Upper lobe of left lung (tissue), 6 donors: ENCODE results near the gene ZBTB24. TPM values are rescaled to one million over a fixed set of nuclear protein-coding genes. Genes with fewer than 3 reads are reported as not detected.

ENCODE experiments used
- ATAC-seq, 2 donors: fragments of 200-7000 bp; cut with Tn5 transposase; one replicate each; pipeline ENCODE4 v1.9.1; 2022; ENCODE audit warnings: mild to moderate bottlenecking in 2 of 2, moderate library complexity in 2 of 2; ENCODE audit not compliant: low FRiP score in 2 of 2
- DNase-seq, 2 donors: peaks; one replicate each; pipeline ENCODE4 v3.0.0-alpha.2; 2019 to 2020
- H3K27ac ChIP-seq, 4 donors: fragments of 200-600 bp; sonication (generic); one replicate each; pipeline ENCODE4 v1.5.1; 2016 to 2019
- H3K27me3 ChIP-seq, 4 donors: fragments of 200-600 bp; sonication (generic); one replicate each; pipeline ENCODE4 v1.5.1; 2017 to 2019
- H3K36me3 ChIP-seq, 4 donors: fragments of 200-600 bp; sonication (generic); one replicate each; pipeline ENCODE4 v1.5.1; 2016 to 2019
- H3K4me1 ChIP-seq, 4 donors: fragments of 200-600 bp; sonication (generic); one replicate each; pipeline ENCODE4 v1.5.1; 2018 to 2019
- H3K4me3 ChIP-seq, 4 donors: fragments of 200-600 bp; sonication (generic); one replicate each; pipeline ENCODE4 v1.5.1; 2017 to 2019; ENCODE audit warnings: mild to moderate bottlenecking in 2 of 4, moderate library complexity in 1 of 4
- H3K9me3 ChIP-seq, 4 donors: fragments of 200-600 bp; sonication (generic); one replicate each; pipeline ENCODE4 v1.5.1; 2018 to 2019
- EP300 ChIP-seq, 4 donors: sonication (generic); formaldehyde crosslinking; IDR thresholded peaks; one replicate each; pipeline ENCODE4 v1.5.1; 2017; ENCODE audit warnings: antibody characterized with exemption in 4 of 4, control low read depth in 2 of 4
- POLR2A ChIP-seq, 4 donors: fragments of 450-650 bp; IDR thresholded peaks; one replicate each; pipeline ENCODE4 v1.5.1; 2016 to 2017; ENCODE audit warnings: antibody characterized with exemption in 4 of 4, mild to moderate bottlenecking in 2 of 4
- POLR2AphosphoS5 ChIP-seq, 2 donors: sonication (generic); formaldehyde crosslinking; IDR thresholded peaks; one replicate each; pipeline ENCODE4 v1.5.1; 2017; ENCODE audit warnings: antibody characterized with exemption in 2 of 2
- WGBS, 2 donors: methylation state at CpG; one replicate each; pipeline ENCODE4 v1.1.5; 2017 to 2018; 5-methylcytosine and 5-hydroxymethylcytosine counted together
- total RNA-seq, 6 donors: library from RNA; depleted of rRNA in 4 of 6; stranded (reverse); fragments of >200 nt in 4 of 6; gene quantifications; one replicate each; pipeline versions ENCODE4 v1.1.0 to v1.2.1, GENCODE V29; 2016 to 2021
- TF ChIP-seq, protein P1 (sequence below), 6 experiments: fragments of 450-650 bp in 4 of 6; fragments of 200-600 bp in 2 of 6; sonication (generic) in 2 of 6; IDR thresholded peaks; one replicate each; pipeline ENCODE4 v1.5.1; 2016 to 2019; ENCODE audit warnings: antibody characterized with exemption in 6 of 6
- donor health status: DM: no; HTN: no; CAD: no; lungs with moderate emphysema.
- donor health status: DM: no; HTN: yes; CAD: no; lungs with severe emphysema.

The ZBTB24 gene
- total RNA-seq, 6 donors from 2014 or later, result 5.1 to 14.9 (median 9.7) TPM

DNA sequence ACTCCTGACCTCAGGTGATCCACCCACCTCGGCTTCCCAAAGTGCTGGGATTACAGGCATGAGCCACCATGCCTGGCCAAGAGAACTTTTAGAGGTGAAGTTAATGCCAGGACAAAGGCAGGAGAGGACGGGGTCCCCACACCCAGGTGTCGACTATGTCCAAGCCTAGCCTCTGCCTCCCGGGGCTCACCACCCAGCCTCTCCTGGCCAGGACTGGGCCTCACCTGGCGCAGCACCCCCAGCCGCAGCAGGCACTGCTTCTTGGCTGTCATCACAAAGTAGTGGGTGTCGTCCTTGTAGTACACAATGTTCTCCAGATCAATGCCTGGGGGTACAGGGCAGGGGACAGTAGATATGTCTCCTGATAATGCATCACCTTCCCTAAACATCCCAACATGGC is 31.6 kb downstream of the ZBTB24 start:
- peak in 1 of 2 donors; percentile 62 for DNase-seq
- H3K4me1 ChIP-seq, result peaks cover 13 to 32% (median 22%) of the 10 kb centered on the region in 4 donors
- no peak overlapping the region for H3K27ac ChIP-seq
- no peaks in the 10 kb centered on the region for H3K27me3 ChIP-seq
- WGBS, 2 donors, result 80 to 94% methylated on average over 1 to 7 of the region's 7 CpGs
- TF ChIP-seq, protein P1, sequence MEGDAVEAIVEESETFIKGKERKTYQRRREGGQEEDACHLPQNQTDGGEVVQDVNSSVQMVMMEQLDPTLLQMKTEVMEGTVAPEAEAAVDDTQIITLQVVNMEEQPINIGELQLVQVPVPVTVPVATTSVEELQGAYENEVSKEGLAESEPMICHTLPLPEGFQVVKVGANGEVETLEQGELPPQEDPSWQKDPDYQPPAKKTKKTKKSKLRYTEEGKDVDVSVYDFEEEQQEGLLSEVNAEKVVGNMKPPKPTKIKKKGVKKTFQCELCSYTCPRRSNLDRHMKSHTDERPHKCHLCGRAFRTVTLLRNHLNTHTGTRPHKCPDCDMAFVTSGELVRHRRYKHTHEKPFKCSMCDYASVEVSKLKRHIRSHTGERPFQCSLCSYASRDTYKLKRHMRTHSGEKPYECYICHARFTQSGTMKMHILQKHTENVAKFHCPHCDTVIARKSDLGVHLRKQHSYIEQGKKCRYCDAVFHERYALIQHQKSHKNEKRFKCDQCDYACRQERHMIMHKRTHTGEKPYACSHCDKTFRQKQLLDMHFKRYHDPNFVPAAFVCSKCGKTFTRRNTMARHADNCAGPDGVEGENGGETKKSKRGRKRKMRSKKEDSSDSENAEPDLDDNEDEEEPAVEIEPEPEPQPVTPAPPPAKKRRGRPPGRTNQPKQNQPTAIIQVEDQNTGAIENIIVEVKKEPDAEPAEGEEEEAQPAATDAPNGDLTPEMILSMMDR (IDR thresholded peaks at IDR 0.05), result no peak
- TF ChIP-seq POLR2AphosphoS5 (IDR thresholded peaks at IDR 0.05), result no peak
- no peak for TF ChIP-seq EP300 (IDR thresholded peaks at IDR 0.05)
- no peak for TF ChIP-seq POLR2A (IDR thresholded peaks at IDR 0.05)
- H3K4me3 ChIP-seq, result no peak overlapping the region
- H3K9me3 ChIP-seq, result no peaks in the 10 kb centered on the region
- no peak for ATAC-seq
- peaks cover 2 to 24% (median 12%) of the 10 kb centered on the region in 4 donors for H3K36me3 ChIP-seq

GRCh38 chr6:109450801-109451200 is 32.2 kb downstream of the ZBTB24 start:
- no peak for DNase-seq
- H3K9me3 ChIP-seq, result no peaks in the 10 kb centered on the region
- H3K4me3 ChIP-seq, result no peak overlapping the region
- H3K27me3 ChIP-seq, result no peaks in the 10 kb centered on the region
- whole genome bisulfite sequencing, 2 donors, result 71 to 79% methylated on average over 3 of the region's 3 CpGs
- ATAC-seq, result no peak
- H3K27ac ChIP-seq, result no peak overlapping the region
- TF ChIP-seq, protein P1 (IDR thresholded peaks at IDR 0.05), result no peak
- TF ChIP-seq POLR2AphosphoS5 (IDR thresholded peaks at IDR 0.05), result no peak
- no peak for TF ChIP-seq EP300 (IDR thresholded peaks at IDR 0.05)
- TF ChIP-seq POLR2A (IDR thresholded peaks at IDR 0.05), result no peak
- H3K36me3 ChIP-seq, result peaks cover 5 to 30% (median 16%) of the 10 kb centered on the region in 4 donors
- H3K4me1 ChIP-seq, result peaks cover 9 to 26% (median 18%) of the 10 kb centered on the region in 4 donors

- H3K36me3 ChIP-seq, result peaks cover 8 to 38% (median 23%) of the 10 kb centered on the region in 4 donors
- TF ChIP-seq POLR2AphosphoS5 (IDR thresholded peaks at IDR 0.05) (no peak), POLR2A (IDR thresholded peaks at IDR 0.05) (no peak), EP300 (IDR thresholded peaks at IDR 0.05) (no peak)
- TF ChIP-seq, protein P1 (IDR thresholded peaks at IDR 0.05), result no peak
- peak in 1 of 2 donors; percentile 59 for DNase-seq
- no peak for ATAC-seq
- H3K4me1 ChIP-seq, result peaks cover 9 to 24% (median 17%) of the 10 kb centered on the region in 4 donors
- no peak overlapping the region for H3K27ac ChIP-seq
- no peak overlapping the region for H3K4me3 ChIP-seq
- H3K27me3 ChIP-seq, result no peaks in the 10 kb centered on the region
- 69 to 82% methylated on average over 10 to 15 of the region's 16 CpGs for WGBS, 2 donors
- no peaks in the 10 kb centered on the region for H3K9me3 ChIP-seq
These were observed 33.0 kb downstream of the ZBTB24 start for GRCh38 chr6:109449795-109450673.

DNA sequence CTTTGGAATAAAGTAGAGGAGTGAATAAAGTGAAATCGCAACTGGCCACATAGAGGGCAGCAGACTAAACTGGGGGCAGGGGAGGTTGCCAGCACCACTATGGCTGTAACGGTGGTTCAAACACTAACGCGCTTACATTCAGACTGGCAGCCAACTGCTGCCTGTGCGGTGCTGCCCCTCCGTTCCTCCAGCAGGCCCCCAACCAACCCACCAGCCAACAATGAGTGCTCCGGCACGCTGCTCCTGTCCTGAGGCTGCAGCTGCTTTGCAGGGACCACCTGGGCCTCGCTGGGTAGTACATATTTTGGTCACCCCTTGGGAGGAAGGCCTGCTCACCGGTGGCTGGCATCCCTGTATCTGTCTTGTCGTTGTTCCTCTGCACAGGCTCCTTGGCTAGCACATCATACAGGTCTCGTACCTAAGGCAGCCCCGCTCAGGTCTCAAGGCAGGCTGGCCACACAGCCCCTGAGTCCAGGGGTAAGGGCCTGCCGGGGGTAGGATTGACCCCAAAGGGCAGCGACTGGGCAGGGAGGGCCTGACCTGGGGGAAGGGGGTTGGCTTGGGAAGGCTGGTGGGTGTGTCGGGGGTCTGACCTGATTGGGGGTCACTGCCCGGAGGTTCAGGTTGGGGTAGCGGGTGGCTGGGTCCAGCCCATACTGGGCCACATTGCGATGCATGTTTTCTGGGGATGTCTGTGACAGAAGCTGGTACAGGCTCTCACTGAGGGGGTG is 33.8 kb downstream of the ZBTB24 start:
- Histone ChIP-seq H3K27ac (no peak overlapping the region), H3K27me3 (no peaks in the 10 kb centered on the region), H3K4me3 (no peak overlapping the region), H3K9me3 (no peaks in the 10 kb centered on the region), H3K36me3 (peaks cover 8 to 46% (median 31%) of the 10 kb centered on the region in 4 donors), H3K4me1 (peaks cover 6 to 16% (median 9%) of the 10 kb centered on the region in 4 donors)
- peak in 1 of 2 donors; percentile 41 for DNase-seq
- no peak for TF ChIP-seq EP300 (IDR thresholded peaks at IDR 0.05)
- TF ChIP-seq POLR2A (IDR thresholded peaks at IDR 0.05), result no peak
- TF ChIP-seq, protein P1 (IDR thresholded peaks at IDR 0.05), result no peak
- no peak for TF ChIP-seq POLR2AphosphoS5 (IDR thresholded peaks at IDR 0.05)
- WGBS, 2 donors, result 80 to 92% methylated on average over 10 to 19 of the region's 19 CpGs
- no peak for ATAC-seq
